Measurements from ENCODE around the gene DTX1.

- TF ChIP-seq SP1 (IDR thresholded peaks at IDR 0.05) (no peak), NFRKB (IDR thresholded peaks at IDR 0.05) (no peak), CTBP1 (IDR thresholded peaks at IDR 0.05; ENCODE audit: borderline replicate concordance) (no peak), TARDBP (IDR thresholded peaks at IDR 0.05) (no peak)
Measured at GRCh38 chr12:113016796-113017195, 39.7 kb upstream of the DTX1 start.
